ENCODE measurements around the gene KLHL12.
A peak's percentile ranks its signal among the peaks of the same experiment; 100 is the strongest.

KLHL12 gene

DNA sequence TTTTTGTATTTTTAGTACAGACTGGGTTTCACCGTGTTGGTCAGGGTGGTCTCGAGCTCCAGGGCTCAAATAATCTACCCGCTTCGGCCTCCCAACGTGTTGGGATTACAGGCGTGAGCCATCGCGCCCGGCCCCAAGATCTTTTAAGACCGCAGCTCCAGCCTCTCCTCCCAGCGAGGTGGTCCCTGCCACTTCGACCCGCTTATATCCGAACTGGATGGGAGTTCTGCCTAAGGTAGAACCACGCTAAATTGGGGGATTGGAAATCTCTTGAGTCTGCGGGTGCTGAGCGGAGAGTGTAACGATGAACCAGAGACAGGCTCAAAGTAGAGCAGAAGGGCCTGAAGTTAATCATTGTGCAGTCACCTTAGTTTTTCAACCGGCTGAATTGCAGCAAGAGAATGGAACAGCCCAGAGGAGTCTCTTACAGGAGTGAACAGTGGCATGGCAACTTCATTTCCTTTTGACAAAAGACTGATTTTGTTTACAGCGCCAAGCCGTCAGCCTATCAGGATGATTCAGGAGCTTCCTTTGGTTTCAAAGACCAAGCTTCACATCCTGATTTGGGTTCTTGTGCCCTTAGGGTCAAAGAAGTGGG is 40.7 kb upstream of the KLHL12 start:
- Histone ChIP-seq H3K4me1 (peaks cover 6% of the 10 kb centered on the region; the same call in 1 of the 2 replicates), H3K4me3 (ENCODE audit: low read depth, low read length) (peak overlapping the region; percentile 71), H3K27me3 (peaks cover 13% of the 10 kb centered on the region), H3K36me3 (no peaks in the 10 kb centered on the region; the same call in 1 of the 2 replicates), H3K9me3 (no peaks in the 10 kb centered on the region)
- no peak for DNase-seq
- TF ChIP-seq, protein P1, sequence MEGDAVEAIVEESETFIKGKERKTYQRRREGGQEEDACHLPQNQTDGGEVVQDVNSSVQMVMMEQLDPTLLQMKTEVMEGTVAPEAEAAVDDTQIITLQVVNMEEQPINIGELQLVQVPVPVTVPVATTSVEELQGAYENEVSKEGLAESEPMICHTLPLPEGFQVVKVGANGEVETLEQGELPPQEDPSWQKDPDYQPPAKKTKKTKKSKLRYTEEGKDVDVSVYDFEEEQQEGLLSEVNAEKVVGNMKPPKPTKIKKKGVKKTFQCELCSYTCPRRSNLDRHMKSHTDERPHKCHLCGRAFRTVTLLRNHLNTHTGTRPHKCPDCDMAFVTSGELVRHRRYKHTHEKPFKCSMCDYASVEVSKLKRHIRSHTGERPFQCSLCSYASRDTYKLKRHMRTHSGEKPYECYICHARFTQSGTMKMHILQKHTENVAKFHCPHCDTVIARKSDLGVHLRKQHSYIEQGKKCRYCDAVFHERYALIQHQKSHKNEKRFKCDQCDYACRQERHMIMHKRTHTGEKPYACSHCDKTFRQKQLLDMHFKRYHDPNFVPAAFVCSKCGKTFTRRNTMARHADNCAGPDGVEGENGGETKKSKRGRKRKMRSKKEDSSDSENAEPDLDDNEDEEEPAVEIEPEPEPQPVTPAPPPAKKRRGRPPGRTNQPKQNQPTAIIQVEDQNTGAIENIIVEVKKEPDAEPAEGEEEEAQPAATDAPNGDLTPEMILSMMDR (IDR thresholded peaks at IDR 0.05; ENCODE audit: low read depth, low read length), result no peak

DNA sequence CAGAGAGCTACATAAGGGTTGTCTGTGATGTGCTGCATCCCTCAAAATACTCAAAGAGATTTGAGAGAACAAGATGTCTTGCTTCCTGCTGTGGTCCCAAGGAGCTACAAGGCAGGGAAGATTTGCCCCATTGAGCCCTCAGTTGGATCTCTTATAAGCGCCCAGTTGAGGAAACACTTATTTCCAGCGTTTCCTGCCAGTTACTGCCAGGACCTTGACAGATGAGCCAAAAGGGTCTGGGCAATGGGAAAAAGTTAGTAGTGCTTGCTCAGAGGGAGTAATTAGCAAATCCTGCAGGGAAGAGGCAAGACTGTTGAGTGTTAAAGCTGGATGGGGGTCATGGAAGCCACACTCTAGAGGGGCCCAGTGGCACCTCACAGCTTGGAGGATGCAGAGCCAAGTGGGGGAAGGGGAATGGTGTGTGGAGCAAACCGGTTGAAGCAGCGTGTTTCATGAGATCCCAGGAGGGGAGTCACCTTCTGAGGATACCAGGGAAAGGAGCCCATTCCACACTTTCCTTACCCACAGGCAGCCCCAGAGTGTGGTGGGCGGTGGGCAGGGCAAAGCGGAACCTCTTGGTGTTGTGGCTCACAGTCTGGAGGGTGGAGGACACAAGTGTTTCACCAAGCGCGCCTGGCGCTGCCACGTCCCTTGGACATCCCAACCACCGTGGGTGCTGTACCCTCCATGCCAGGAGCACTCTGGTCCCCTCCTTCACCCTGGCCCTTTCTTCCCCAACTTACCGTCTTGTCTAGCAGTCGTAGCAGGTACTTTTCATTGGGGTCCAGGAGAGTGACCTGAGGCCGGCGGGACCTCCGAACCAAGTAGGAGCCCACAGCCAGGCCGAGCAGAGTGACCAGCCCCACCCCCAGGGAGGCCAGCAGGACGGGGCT is 39.2 kb upstream of the KLHL12 start:
- H3K4me1 ChIP-seq, result peaks cover 6% of the 10 kb centered on the region; the same call in 1 of the 2 replicates
- no peak for DNase-seq
- H3K36me3 ChIP-seq, result no peaks in the 10 kb centered on the region; the same call in 1 of the 2 replicates
- H3K9me3 ChIP-seq, result no peaks in the 10 kb centered on the region
- no peaks in the 10 kb centered on the region for H3K27me3 ChIP-seq
- peak overlapping the region; percentile 93 for H3K4me3 ChIP-seq (ENCODE audit: low read depth, low read length)
- TF ChIP-seq, protein P1 (IDR thresholded peaks at IDR 0.05; ENCODE audit: low read depth, low read length), result no peak

DNA sequence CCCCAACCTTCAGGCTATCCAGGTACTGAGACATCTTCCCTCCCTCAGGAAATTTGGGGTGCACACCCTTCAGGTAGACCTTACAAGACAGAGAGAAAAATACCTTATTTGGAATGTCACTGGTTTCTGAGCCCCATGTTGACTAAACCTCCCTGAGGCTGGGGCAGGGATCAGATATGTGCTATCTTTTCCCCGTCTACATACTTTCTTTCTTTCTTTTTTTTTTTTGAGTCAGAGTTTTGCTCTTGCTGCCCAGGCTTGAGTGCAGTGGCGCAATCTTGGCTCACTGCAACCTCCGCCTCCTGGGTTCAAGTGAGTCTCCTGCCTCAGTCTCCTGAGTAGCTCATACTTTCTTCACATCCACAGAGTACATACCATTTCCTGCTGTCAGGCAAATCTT is 38.4 kb upstream of the KLHL12 start:
- H3K27me3 ChIP-seq, result no peaks in the 10 kb centered on the region
- no peaks in the 10 kb centered on the region for H3K9me3 ChIP-seq
- TF ChIP-seq, protein P1 (IDR thresholded peaks at IDR 0.05; ENCODE audit: low read depth, low read length), result no peak
- no peaks in the 10 kb centered on the region; the same call in 1 of the 2 replicates for H3K36me3 ChIP-seq
- H3K4me1 ChIP-seq, result peaks cover 6% of the 10 kb centered on the region; the same call in 1 of the 2 replicates
- DNase-seq, result no peak
- no peak overlapping the region for H3K4me3 ChIP-seq (ENCODE audit: low read depth, low read length)

- TF ChIP-seq, protein P1 (IDR thresholded peaks at IDR 0.05; ENCODE audit: low read depth, low read length), result no peak
- H3K36me3 ChIP-seq, result no peaks in the 10 kb centered on the region; the same call in 1 of the 2 replicates
- no peak overlapping the region for H3K4me3 ChIP-seq (ENCODE audit: low read depth, low read length)
- no peaks in the 10 kb centered on the region for H3K27me3 ChIP-seq
- peaks cover 6% of the 10 kb centered on the region; the same call in 1 of the 2 replicates for H3K4me1 ChIP-seq
- H3K9me3 ChIP-seq, result no peaks in the 10 kb centered on the region
- peak; percentile 61 for DNase-seq
These were observed 37.9 kb upstream of the KLHL12 start for GRCh38 chr1:202964791-202965410.

- no peak overlapping the region for H3K4me3 ChIP-seq (ENCODE audit: low read depth, low read length)
- no peaks in the 10 kb centered on the region for H3K9me3 ChIP-seq
- DNase-seq, result no peak
- no peaks in the 10 kb centered on the region; the same call in 1 of the 2 replicates for H3K36me3 ChIP-seq
- TF ChIP-seq, protein P1 (IDR thresholded peaks at IDR 0.05; ENCODE audit: low read depth, low read length), result no peak
- peaks cover 6% of the 10 kb centered on the region; the same call in 1 of the 2 replicates for H3K4me1 ChIP-seq
- H3K27me3 ChIP-seq, result no peaks in the 10 kb centered on the region
These were observed 34.3 kb upstream of the KLHL12 start for GRCh38 chr1:202961220-202961880.
